Measurements from ENCODE around the gene PABPC5.

Gene PABPC5

GRCh38 chrX:91434351-91435168 lies at the start of gene PABPC5:
Gene PABPC5, plus strand, starts transcription at chrX:91434839. Its CDS starts 739 bp downstream, at chrX:91435578.
- DNase-seq (ENCODE audit: insufficient read length, low spot score) (no peak), FAIRE-seq (no peak)
- TF ChIP-seq, protein P1, sequence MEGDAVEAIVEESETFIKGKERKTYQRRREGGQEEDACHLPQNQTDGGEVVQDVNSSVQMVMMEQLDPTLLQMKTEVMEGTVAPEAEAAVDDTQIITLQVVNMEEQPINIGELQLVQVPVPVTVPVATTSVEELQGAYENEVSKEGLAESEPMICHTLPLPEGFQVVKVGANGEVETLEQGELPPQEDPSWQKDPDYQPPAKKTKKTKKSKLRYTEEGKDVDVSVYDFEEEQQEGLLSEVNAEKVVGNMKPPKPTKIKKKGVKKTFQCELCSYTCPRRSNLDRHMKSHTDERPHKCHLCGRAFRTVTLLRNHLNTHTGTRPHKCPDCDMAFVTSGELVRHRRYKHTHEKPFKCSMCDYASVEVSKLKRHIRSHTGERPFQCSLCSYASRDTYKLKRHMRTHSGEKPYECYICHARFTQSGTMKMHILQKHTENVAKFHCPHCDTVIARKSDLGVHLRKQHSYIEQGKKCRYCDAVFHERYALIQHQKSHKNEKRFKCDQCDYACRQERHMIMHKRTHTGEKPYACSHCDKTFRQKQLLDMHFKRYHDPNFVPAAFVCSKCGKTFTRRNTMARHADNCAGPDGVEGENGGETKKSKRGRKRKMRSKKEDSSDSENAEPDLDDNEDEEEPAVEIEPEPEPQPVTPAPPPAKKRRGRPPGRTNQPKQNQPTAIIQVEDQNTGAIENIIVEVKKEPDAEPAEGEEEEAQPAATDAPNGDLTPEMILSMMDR (IDR thresholded peaks at IDR 0.05; ENCODE audit: insufficient read depth, missing control alignments) = no peak

- no peak for DNase-seq (ENCODE audit: insufficient read length, low spot score)
- FAIRE-seq = no peak
- TF ChIP-seq, protein P1 (IDR thresholded peaks at IDR 0.05; ENCODE audit: insufficient read depth, missing control alignments) = no peak
Measured at GRCh38 chrX:91389026-91389425, 45.6 kb upstream of the PABPC5 start.

- DNase-seq (ENCODE audit: insufficient read length, low spot score) (no peak), FAIRE-seq (no peak)
- TF ChIP-seq, protein P1 (IDR thresholded peaks at IDR 0.05; ENCODE audit: insufficient read depth, missing control alignments) = no peak
Measured at GRCh38 chrX:91414713-91415112, 19.9 kb upstream of the PABPC5 start.

GRCh38 chrX:91435395-91435794 lies 756 bp downstream of the PABPC5 start:
- DNase-seq (ENCODE audit: insufficient read length, low spot score) (no peak), FAIRE-seq (no peak)
- TF ChIP-seq, protein P1 (IDR thresholded peaks at IDR 0.05; ENCODE audit: insufficient read depth, missing control alignments) = no peak

Measured in D721Med (cell line).